Measurements from ENCODE around the gene FIGLA.

GRCh38 chr2:70801607-70802263 is 11.3 kb upstream of the FIGLA start:
- TF ChIP-seq ZNF274 (IDR thresholded peaks at IDR 0.05; ENCODE audit: low read depth, low read length) (no peak), YY1 (IDR thresholded peaks at IDR 0.05; ENCODE audit: insufficient read depth, insufficient read length) (no peak), SUZ12 (IDR thresholded peaks at IDR 0.05; ENCODE audit: extremely low read depth, insufficient read depth, insufficient read length) (no peak)
